Activated naive CD8-positive, alpha-beta T cell treated with anti-CD3 and anti-CD28 coated beads, Interleukin-2, amount 50 U/mL, for 16 hours (primary cell): ENCODE measurements around the gene EIF2B2.

ENCODE experiments used
- DNase-seq: peaks from one replicate; pipeline ENCODE4 v3.0.0-alpha.2; 2020; ENCODE audit warnings: low read depth, low spot score

Gene EIF2B2

GRCh38 chr14:74973905-74974363 lies 28.8 kb upstream of the EIF2B2 start:
- no peak for DNase-seq

GRCh38 chr14:74974364-74975058 lies 28.2 kb upstream of the EIF2B2 start:
- no peak for DNase-seq

DNA sequence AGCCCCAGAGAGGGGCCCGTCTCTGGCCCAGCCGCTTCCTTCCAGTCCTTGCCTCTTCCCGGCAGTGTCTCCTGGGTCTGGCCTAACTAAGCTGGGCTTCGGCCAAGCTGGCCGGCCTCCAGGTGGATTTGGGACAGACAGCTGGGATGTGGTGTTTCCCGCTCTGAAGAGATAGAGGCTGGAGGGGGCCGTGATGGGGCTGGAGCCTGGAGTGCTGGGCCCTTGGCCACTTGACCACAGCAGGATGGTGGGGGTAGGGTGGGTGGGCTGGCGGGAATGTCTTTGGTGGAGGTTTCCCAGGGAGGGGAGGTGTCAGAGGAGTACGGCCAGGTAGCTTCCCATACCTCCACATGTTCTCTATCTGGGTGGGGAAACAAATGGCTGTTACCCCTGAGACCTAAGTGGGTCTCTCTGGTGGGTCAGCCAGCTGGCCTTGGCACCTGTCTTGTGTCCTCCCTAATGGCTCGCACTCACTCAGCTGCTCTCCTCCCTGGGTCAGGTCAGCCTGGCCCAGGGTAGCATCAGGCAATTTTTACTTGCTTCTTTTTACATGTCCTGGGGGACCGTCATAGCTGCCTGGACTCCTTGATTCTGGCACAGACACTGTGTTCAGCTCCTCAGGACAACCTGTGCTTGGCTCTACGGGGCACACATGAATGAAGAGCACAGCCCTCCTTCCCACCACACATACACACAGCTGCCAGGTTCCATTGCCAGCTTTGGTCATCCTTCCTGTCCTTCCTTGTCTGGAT lies 27.5 kb upstream of the EIF2B2 start:
- no peak for DNase-seq

DNA sequence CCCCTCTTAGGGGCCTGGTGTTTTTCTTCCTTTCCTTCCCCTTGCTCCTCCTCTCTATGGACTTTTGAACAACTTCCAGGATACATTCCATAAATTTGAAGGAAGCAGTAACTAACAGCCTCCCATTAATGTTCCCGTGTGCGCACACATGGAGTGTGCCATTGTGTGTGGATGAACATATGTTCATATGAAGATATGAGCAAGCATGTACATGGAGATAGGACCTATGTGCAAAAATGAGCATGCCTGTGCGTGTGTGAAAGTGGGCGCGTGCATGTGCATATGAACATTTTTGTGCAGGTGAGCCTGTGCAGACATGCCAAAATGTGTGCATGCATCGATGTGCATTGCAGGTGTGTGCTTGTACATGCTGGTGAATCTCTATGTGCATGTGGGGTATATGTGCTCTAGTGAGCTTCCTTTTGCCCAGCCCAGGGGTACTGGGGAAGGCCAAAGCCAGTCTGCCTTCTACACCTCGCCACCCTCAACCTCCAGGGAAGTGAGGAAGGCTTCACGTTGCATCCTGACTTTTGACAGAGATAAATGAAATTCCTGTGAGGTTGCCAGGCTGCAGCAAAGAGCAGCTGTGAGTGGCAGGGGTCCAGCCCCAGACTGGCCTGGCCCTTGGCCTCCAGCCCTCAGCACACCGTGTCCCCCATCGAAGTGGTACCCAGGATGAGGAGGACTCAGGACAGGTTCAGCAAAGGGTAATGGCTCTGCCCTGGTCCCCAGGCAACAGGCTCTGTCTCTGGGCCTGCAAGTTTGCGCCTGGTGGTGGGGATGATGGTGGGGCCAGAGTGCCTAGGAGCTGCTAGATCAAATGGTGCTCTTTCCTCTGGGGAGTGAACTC lies 26.2 kb upstream of the EIF2B2 start:
- DNase-seq, result no peak

GRCh38 chr14:74977164-74977900 lies 25.4 kb upstream of the EIF2B2 start:
- no peak for DNase-seq

- no peak for DNase-seq
Observed at GRCh38 chr14:74977901-74978385, 24.8 kb upstream of the EIF2B2 start.

- DNase-seq, result no peak
Observed at GRCh38 chr14:74978416-74978947, 24.2 kb upstream of the EIF2B2 start.

GRCh38 chr14:74979029-74979428 lies 23.7 kb upstream of the EIF2B2 start:
- no peak for DNase-seq

DNA sequence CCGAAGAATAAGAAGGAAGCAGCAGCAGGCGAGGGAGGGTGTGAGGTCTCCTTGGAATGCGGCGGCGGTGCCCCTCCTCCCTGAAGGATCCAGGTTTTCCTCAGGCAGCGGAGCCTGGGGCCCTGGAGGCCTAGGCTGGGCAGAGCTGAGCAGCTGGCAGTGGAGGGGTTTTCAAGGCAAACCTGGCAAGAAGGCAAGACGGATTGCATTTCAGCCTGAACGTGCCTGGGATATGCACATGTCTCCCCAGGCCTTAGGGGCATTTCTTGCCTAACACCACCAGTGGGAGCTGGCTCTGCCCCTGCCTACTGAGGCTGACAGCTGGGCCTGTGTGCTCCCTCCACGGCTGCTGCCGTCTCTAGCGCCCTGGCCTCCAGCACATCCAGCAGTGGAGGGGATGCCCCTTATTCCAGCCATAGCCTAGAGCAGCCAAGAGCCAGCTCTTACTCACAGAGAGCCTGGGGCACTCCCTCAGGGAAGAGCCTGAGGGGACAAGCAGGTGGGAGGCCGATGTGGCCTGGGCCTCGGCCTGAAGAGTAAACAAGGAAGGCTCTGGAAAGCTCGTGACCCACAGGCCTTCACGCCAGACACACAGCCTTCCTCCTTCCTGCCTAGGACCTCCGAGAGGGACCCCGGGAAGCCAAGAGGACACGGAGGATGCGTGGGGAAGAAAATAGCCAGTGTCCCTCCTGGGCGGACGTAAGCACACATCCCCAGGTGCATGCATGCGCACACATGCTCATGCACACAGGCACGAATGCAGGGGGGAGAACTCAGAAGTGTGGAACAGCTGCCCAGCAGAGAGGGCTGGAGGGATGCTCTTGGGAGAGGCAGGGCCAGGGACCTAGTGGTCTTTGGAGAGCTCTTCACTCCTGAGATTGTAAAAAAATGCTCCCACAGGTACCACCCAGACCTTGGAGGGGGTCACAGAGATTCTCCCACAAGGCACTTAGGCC lies 23.0 kb upstream of the EIF2B2 start:
- DNase-seq, result no peak

DNA sequence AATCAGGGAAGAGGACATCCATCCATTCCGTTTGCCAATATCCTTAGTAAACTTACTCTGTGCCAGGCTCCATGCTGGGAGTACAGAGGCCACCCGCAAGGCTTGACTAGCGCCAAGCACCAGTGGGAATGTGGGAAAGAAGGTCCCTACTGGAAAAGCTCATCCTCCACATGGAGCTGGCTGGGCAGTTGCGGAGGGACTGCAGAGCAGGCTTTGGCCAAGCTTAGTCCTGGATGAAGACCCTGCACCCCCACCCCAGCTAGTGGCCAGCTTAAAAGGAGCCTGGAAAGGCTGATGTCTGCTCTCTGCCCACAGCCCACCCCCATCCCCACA lies 22.4 kb upstream of the EIF2B2 start:
- no peak for DNase-seq

- no peak for DNase-seq
Observed at GRCh38 chr14:74980731-74981461, 21.8 kb upstream of the EIF2B2 start.

GRCh38 chr14:74981462-74981782 lies 21.3 kb upstream of the EIF2B2 start:
- DNase-seq, result no peak

DNA sequence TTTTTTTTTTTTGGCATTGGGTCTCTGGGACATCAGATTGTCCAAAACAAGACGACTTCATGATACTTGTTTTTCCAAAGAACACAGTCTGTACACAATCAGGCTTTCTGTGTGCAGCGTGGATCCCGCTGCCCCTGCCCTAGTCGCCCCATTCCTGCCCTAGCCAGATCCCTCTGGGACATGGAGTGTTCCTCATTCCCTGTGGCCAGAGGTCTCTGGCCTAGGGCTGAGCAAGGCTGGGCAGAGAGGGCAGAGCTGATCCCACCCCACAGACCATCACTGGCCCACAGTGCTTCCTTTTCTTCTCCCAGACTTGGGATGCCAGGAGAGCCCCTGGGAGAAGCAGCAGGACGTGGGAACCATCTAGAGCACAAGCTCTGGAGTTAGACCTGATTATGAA lies 20.9 kb upstream of the EIF2B2 start:
- no peak for DNase-seq

GRCh38 chr14:74982661-74983060 lies 20.1 kb upstream of the EIF2B2 start:
- no peak for DNase-seq

- no peak for DNase-seq
Observed at GRCh38 chr14:74983343-74983742, 19.4 kb upstream of the EIF2B2 start.

DNA sequence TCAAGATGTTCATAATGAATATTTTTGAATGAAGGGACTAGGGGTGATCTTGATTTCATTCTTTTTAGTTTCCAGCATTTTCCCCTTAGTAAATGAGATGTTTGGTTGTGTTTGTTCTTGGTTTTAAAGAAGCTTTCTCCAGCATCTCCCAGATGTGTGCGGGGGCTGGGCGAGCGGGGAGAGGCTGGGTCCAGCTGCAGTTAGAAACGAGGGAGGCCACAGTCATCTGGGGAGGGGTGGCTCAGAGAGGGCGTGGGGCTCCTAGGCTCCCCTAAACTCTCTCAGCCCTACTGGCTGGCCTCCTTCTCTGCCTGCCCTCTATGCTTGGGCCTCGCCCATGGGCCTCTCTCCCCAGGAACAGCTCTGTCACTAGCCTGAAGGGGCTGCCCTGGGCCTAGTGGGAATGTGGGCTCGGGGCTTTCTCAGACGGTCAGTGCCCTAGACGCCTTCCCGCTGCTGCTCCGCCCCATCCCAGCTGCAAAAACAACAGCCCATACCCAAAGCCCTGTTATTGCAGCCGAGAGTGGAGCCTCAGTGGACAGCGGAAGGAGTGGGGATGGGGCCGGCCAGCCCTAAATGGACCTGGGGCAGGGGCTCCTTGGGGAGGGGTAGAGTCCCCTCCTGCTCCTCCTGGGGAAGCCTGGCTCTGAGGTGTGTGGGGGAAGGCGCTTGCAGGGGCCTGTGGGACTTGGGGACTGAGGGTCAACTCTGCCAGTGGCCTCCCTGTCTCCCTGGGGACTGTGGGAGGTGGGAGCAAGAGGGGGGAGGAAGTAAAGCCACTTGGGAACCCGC lies 18.3 kb upstream of the EIF2B2 start:
- no peak for DNase-seq

DNA sequence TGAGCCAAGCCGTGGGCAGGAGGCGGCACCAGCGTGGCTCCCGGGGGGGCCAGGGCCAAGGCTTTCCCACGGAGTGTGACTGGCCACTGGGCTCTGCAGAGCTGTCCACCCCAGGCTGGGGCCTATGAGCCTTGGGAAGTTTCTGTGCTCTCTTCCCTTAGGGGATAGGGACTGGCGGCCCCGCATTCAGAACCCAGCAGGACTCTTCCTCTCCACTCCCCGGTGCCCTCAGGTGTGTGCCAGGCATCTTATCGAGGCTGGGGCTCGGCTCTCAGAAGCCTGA lies 17.8 kb upstream of the EIF2B2 start:
- no peak for DNase-seq

GRCh38 chr14:74985806-74986205 lies 16.9 kb upstream of the EIF2B2 start:
- no peak for DNase-seq

- DNase-seq, result no peak
Observed at GRCh38 chr14:74988131-74988530, 14.6 kb upstream of the EIF2B2 start.
